OCI-LY7 (cell line): Measurements from ENCODE around the gene EFNA3. TPM values are rescaled to one million over a fixed set of nuclear protein-coding genes. Genes with fewer than 3 reads are reported as not detected.
"Not testable (repeated sequence)": the region's sequence is repeated elsewhere in the genome, so short reads cannot be mapped to it uniquely, and the experiment has no call there.

Source experiments
- BruUV-seq: library from RNA; stranded (reverse); fragments of 400-500 nt; replicated peaks from 2 replicates; lab custom pipeline; 2021; lab: Mats Ljungman, UMichigan
- CTCF ChIA-PET: fragments of 300-600 bp; sonication (Branson Sonifier 250); formaldehyde crosslinking; loops from one replicate; lab custom pipeline; 2022; ENCODE audit warnings: antibody characterized with exemption; ENCODE audit not compliant: unreplicated experiment; lab: Charles Lee
- POLR2A ChIA-PET: fragments of 300-600 bp; sonication (Branson Sonifier 250); formaldehyde crosslinking; loops from one replicate; lab custom pipeline; 2022; ENCODE audit warnings: antibody characterized with exemption; lab: Charles Lee
- DNase-seq: peaks from one replicate; pipeline ENCODE4 v3.0.0-alpha.2; 2015; ENCODE audit warnings: low spot score
- H2AFZ ChIP-seq: fragments of 200-600 bp; sonication (generic), shearing (Covaris generic); 2 replicates; pipeline ENCODE4 v1.6.1; 2014; ENCODE audit warnings: mild to moderate bottlenecking, antibody characterized with exemption, low read length, moderate library complexity
- H3K27ac ChIP-seq: fragments of 200-600 bp; sonication (generic); 2 replicates; pipeline ENCODE4 v1.5.1; 2014; ENCODE audit warnings: mixed run types, low read depth, mild to moderate bottlenecking, moderate library complexity, low read length, inconsistent platforms; ENCODE audit not compliant: poor library complexity, severe bottlenecking
- H3K36me3 ChIP-seq: fragments of 200-600 bp; sonication (generic); 2 replicates; pipeline ENCODE4 v1.6.1; 2014; ENCODE audit warnings: mild to moderate bottlenecking, antibody characterized with exemption, low read length, moderate library complexity, mixed read lengths; ENCODE audit not compliant: insufficient read depth
- H3K4me1 ChIP-seq: fragments of 200-600 bp; sonication (generic); 2 replicates; pipeline ENCODE4 v1.5.1; 2014; ENCODE audit warnings: mild to moderate bottlenecking, low read length; ENCODE audit not compliant: insufficient read depth, poor library complexity, severe bottlenecking
- H3K4me2 ChIP-seq: fragments of 200-600 bp; sonication (generic); 2 replicates; pipeline ENCODE4 v1.6.1; 2014; ENCODE audit warnings: mild to moderate bottlenecking, low read length
- H3K4me3 ChIP-seq: fragments of 200-600 bp; sonication (generic); 2 replicates; pipeline ENCODE4 v1.5.1; 2014; ENCODE audit warnings: mild to moderate bottlenecking, low read depth, low read length; ENCODE audit not compliant: poor library complexity, severe bottlenecking
- H3K79me2 ChIP-seq: fragments of 200-600 bp; sonication (generic); 2 replicates; pipeline ENCODE4 v1.6.1; 2016; ENCODE audit warnings: low read depth, mild to moderate bottlenecking, low read length, moderate library complexity, mixed read lengths; ENCODE audit not compliant: insufficient read depth
- H3K9me2 ChIP-seq: fragments of 200-600 bp; sonication (generic); 2 replicates; pipeline ENCODE4 v1.6.1; 2016; ENCODE audit warnings: mild to moderate bottlenecking, low read length, mixed read lengths; ENCODE audit not compliant: insufficient read depth
- H3K9me3 ChIP-seq: fragments of 200-600 bp; sonication (generic); 2 replicates; pipeline ENCODE4 v1.6.1; 2014; ENCODE audit warnings: mild to moderate bottlenecking, mixed run types, low read length, mixed read lengths
- H4K20me1 ChIP-seq: fragments of 200-600 bp; sonication (generic); 2 replicates; pipeline ENCODE4 v1.6.1; 2014; ENCODE audit warnings: mild to moderate bottlenecking, antibody characterized with exemption, low read length, moderate library complexity, mixed read lengths; ENCODE audit not compliant: insufficient read depth
- CTCF ChIP-seq: fragments of 200-600 bp; sonication (generic); conservative IDR thresholded peaks from 2 replicates; pipeline ENCODE4 v1.5.1; 2014; ENCODE audit warnings: mild to moderate bottlenecking, antibody characterized with exemption, low read length, moderate library complexity, mixed read lengths
- EZH2phosphoT487 ChIP-seq: fragments of 200-600 bp; sonication (generic); IDR thresholded peaks from 2 replicates; pipeline ENCODE4 v1.6.1; 2018; ENCODE audit warnings: low read depth, borderline replicate concordance, mild to moderate bottlenecking, mixed run types, antibody characterized with exemption, low read length, moderate library complexity, mixed read lengths
- intact Hi-C: fragments of 100-400 bp; cut with micrococcal nuclease; formaldehyde crosslinking; loops from one replicate; pipeline ENCODE4 v1.10.0; 2022; ENCODE audit not compliant: unreplicated experiment
- total RNA-seq, 2 experiments: library from RNA; depleted of rRNA in 1 of 2; stranded (reverse); fragments of >200 nt in 1 of 2; shearing (Covaris generic) in 1 of 2; gene quantifications; 2 replicates each; pipeline ENCODE4 v1.2.3, GENCODE V29; 2014 to 2022

Gene EFNA3
- total RNA-seq, 2 experiments from 2014 or later: 6.7 to 10.8 TPM

- Histone ChIP-seq H3K9me3 (no peaks in the 10 kb centered on the region), H3K27ac (no peak overlapping the region), H3K4me1 (no peaks in the 10 kb centered on the region), H3K36me3 (no peaks in the 10 kb centered on the region), H4K20me1 (no peaks in the 10 kb centered on the region), H3K79me2 (no peaks in the 10 kb centered on the region), H3K9me2 (no peaks in the 10 kb centered on the region), H3K4me3 (no peak overlapping the region), H2AFZ (no peak overlapping the region), H3K4me2 (no peak overlapping the region)
- POLR2A ChIA-PET: no interaction called here
- BruUV-seq: no TSS peak
- no peak for TF ChIP-seq EZH2phosphoT487
- no peak for TF ChIP-seq CTCF
- DNase-seq: no peak
- intact Hi-C loops: no loop called here
- CTCF ChIA-PET: no interaction called here
Measured at GRCh38 chr1:155117610-155118009, 39.0 kb downstream of the EFNA3 start.

- H3K9me3 ChIP-seq, DNase-seq, H3K9me2 ChIP-seq, H3K27ac ChIP-seq, BruUV-seq, H4K20me1 ChIP-seq, CTCF ChIA-PET, H3K4me2 ChIP-seq, H3K79me2 ChIP-seq, intact Hi-C loops, H3K36me3 ChIP-seq, H3K4me1 ChIP-seq, H2AFZ ChIP-seq, H3K4me3 ChIP-seq: not testable (repeated sequence)
- POLR2A ChIA-PET: interaction anchor here (0.6 kb wide), 2 partner anchors 31 to 52 kb away, joined by 4 to 5 read pairs; no protein-coding TSS in a partner anchor
Measured at GRCh38 chr1:155118090-155118489, 39.5 kb downstream of the EFNA3 start.

GRCh38 chr1:155120253-155120652 lies 41.6 kb downstream of the EFNA3 start:
- Histone ChIP-seq H3K27ac (no peak overlapping the region), H3K79me2 (no peaks in the 10 kb centered on the region), H2AFZ (no peak overlapping the region), H3K9me2 (no peaks in the 10 kb centered on the region), H3K9me3 (no peaks in the 10 kb centered on the region), H3K4me2 (no peak overlapping the region), H4K20me1 (no peaks in the 10 kb centered on the region), H3K4me1 (no peaks in the 10 kb centered on the region), H3K36me3 (no peaks in the 10 kb centered on the region), H3K4me3 (no peak overlapping the region)
- POLR2A ChIA-PET: interaction anchor here (0.7 kb wide), 1 partner anchor 23 kb away, joined by 3 read pairs; no protein-coding TSS in a partner anchor
- DNase-seq: no peak
- CTCF ChIA-PET: no interaction called here
- intact Hi-C loops: no loop called here
- BruUV-seq: no TSS peak
- TF ChIP-seq CTCF: no peak
- no peak for TF ChIP-seq EZH2phosphoT487
